Ishikawa (cell line): ENCODE measurements around the gene SDCCAG8.

Experiments used
- CEBPB ChIP-seq: IDR thresholded peaks from 2 replicates; pipeline ENCODE4 v1.6.1; 2012
- CREB1 ChIP-seq: IDR thresholded peaks from 2 replicates; pipeline ENCODE4 v1.6.1; 2012; ENCODE audit warnings: low read depth
- EGR1 ChIP-seq: IDR thresholded peaks from 2 replicates; pipeline ENCODE4 v1.6.1; 2012
- EP300 ChIP-seq: IDR thresholded peaks from 2 replicates; pipeline ENCODE4 v1.6.1; 2012; ENCODE audit warnings: borderline replicate concordance
- FOXM1 ChIP-seq: IDR thresholded peaks from 2 replicates; pipeline ENCODE4 v1.6.1; 2012; ENCODE audit warnings: low read depth, borderline replicate concordance
- MAX ChIP-seq: IDR thresholded peaks from 2 replicates; pipeline ENCODE4 v1.6.1; 2012
- NFIC ChIP-seq: IDR thresholded peaks from 2 replicates; pipeline ENCODE4 v1.6.1; 2012
- RAD21 ChIP-seq: IDR thresholded peaks from 2 replicates; pipeline ENCODE4 v1.6.1; 2012; ENCODE audit warnings: low read depth
- REST ChIP-seq: IDR thresholded peaks from 2 replicates; pipeline ENCODE4 v1.6.1; 2012; ENCODE audit warnings: low read depth, mild to moderate bottlenecking
- TAF1 ChIP-seq: IDR thresholded peaks from 2 replicates; pipeline ENCODE4 v1.6.1; 2012; ENCODE audit warnings: low read depth, mild to moderate bottlenecking
- TCF12 ChIP-seq: IDR thresholded peaks from 2 replicates; pipeline ENCODE4 v1.6.1; 2012; ENCODE audit warnings: low read depth
- TEAD4 ChIP-seq: IDR thresholded peaks from 2 replicates; pipeline ENCODE4 v1.6.1; 2012
- YY1 ChIP-seq: IDR thresholded peaks from 2 replicates; pipeline ENCODE4 v1.6.1; 2012; ENCODE audit warnings: low read depth
- ZBTB7A ChIP-seq: IDR thresholded peaks from 2 replicates; pipeline ENCODE4 v1.6.1; 2012; ENCODE audit warnings: low read depth
- TF ChIP-seq, protein P1 (sequence below): IDR thresholded peaks from 2 replicates; pipeline ENCODE4 v1.6.1; 2012

Gene SDCCAG8

GRCh38 chr1:243487036-243487648 is 231.3 kb downstream of the SDCCAG8 start:
- TF ChIP-seq CREB1 (no peak), CEBPB (no peak), ZBTB7A (no peak), RAD21 (no peak), TAF1 (no peak), FOXM1 (no peak), NFIC (no peak)
- TF ChIP-seq, protein P1, sequence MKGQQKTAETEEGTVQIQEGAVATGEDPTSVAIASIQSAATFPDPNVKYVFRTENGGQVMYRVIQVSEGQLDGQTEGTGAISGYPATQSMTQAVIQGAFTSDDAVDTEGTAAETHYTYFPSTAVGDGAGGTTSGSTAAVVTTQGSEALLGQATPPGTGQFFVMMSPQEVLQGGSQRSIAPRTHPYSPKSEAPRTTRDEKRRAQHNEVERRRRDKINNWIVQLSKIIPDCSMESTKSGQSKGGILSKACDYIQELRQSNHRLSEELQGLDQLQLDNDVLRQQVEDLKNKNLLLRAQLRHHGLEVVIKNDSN, result no peak

DNA sequence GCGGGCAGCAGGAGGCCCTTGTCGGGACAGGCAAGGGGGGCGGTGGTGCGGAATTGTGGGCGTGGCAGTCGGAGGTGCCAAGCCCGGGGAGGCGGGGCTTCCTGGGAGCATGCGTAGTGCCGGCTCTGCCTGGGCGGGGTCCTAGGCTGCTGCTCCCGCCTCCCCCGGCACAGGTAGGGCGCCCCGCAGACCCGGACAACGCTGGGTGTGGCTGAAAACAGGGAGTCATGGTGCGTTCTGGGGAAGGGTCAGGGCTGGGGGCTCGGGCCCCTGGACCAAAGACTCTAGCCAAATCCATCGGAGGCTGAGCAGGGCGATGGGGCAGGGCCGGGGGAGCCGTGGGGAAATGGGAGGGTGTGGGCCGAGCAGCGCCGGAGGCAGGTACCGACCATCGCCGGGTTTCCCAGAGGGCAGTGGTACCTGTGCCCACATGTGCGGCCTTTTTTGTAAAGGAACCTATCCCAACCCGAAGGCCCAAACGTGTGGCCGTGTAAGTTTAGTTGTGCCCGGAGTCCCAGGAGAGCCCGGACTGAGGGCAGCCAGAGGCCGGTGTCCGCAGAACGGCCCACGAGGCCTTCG is 231.9 kb downstream of the SDCCAG8 start:
- no peak for TF ChIP-seq MAX
- no peak for TF ChIP-seq REST
- no peak for TF ChIP-seq TAF1
- no peak for TF ChIP-seq TCF12
- no peak for TF ChIP-seq ZBTB7A
- TF ChIP-seq CREB1, result no peak
- TF ChIP-seq TEAD4, result no peak
- TF ChIP-seq RAD21, result no peak
- no peak for TF ChIP-seq YY1
- TF ChIP-seq NFIC, result no peak
- no peak for TF ChIP-seq EGR1
- no peak for TF ChIP-seq FOXM1
- TF ChIP-seq, protein P1, result no peak
- TF ChIP-seq CEBPB, result no peak
- TF ChIP-seq EP300, result no peak

DNA sequence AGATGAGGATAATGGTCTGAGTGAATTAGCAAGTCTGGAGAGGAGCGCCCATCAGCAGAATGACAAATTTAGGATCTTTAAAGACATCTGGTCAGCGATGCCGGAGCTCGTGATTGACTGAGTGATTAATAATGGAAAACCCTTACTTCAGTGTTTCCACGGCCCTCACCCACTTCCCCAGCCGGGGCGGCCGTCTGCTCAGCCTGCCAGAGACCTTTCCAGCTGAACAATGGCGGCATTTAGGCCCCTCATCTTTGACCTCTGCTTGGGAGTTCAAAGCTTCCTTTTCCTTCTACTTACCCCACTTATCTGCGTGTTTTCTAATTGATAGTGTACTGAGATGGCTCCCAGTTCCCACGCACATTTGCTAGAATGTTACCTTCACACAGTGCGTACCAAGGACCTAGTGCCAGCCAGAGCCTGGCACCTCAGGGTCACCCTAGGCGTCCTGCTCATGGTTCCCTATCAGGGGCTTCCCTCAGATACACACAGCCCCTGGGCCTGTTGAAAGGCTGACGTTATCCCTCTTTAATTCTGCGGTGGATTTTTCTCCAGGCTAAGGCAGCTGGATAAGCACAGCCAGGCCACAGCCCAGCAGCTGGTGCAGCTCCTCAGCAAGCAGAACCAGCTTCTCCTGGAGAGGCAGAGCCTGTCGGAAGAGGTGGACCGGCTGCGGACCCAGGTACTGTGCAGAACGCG is 232.8 kb downstream of the SDCCAG8 start:
- TF ChIP-seq NFIC (no peak), EP300 (no peak), ZBTB7A (no peak), MAX (no peak), CREB1 (no peak), RAD21 (no peak), TAF1 (no peak), TEAD4 (no peak), YY1 (no peak), REST (no peak), CEBPB (no peak), TCF12 (no peak), FOXM1 (no peak), EGR1 (no peak)
- TF ChIP-seq, protein P1, result no peak

- TF ChIP-seq MAX, result no peak
- TF ChIP-seq CREB1, result no peak
- no peak for TF ChIP-seq YY1
- no peak for TF ChIP-seq TAF1
- no peak for TF ChIP-seq EGR1
- TF ChIP-seq ZBTB7A, result no peak
- no peak for TF ChIP-seq FOXM1
- no peak for TF ChIP-seq CEBPB
- TF ChIP-seq TCF12, result no peak
- no peak for TF ChIP-seq EP300
These were observed 233.3 kb downstream of the SDCCAG8 start for GRCh38 chr1:243489158-243489527.
